ENCODE measurements around the gene IQCE. TPM values are rescaled to one million over a fixed set of nuclear protein-coding genes. Genes with fewer than 3 reads are reported as not detected.

Gene IQCE
- polyA plus RNA-seq, 3 donors = 1.8 to 8.4 (median 3.0) TPM

- no peak for TF ChIP-seq CTCF (IDR thresholded peaks at IDR 0.05)
- Histone ChIP-seq H3K36me3 (replicated peaks in 1 of 2; ENCODE audit: control insufficient read depth in 1 of 2, insufficient read depth in 2 of 2, low read length in 2 of 2) (peaks cover 74 to 86% of the 10 kb centered on the region in 2 donors), H2AFZ (ENCODE audit: insufficient read depth, low read depth, low read length, poor library complexity, severe bottlenecking) (no peak overlapping the region), H3K27ac (ENCODE audit: low read depth in 1 of 2, low read length in 2 of 2) (peak overlapping the region in 1 of 2 donors; percentile 2), H3K9ac (ENCODE audit: insufficient read depth, low read length, poor library complexity, severe bottlenecking) (no peak overlapping the region), H3K27me3 (ENCODE audit: control insufficient read depth in 2 of 2, insufficient read depth in 2 of 2, low read length in 2 of 2) (no peaks in the 10 kb centered on the region), H3K4me1 (ENCODE audit: control insufficient read depth in 1 of 2, insufficient read depth in 2 of 2, low read length in 2 of 2) (peaks cover 3 to 11% of the 10 kb centered on the region in 2 donors), H4K20me1 (ENCODE audit: insufficient read depth, low read length) (peaks cover 69% of the 10 kb centered on the region), H3K79me2 (ENCODE audit: insufficient read depth, low read length) (no peaks in the 10 kb centered on the region), H3K4me3 (replicated peaks in 1 of 3; ENCODE audit: low read depth in 2 of 3, low read length in 3 of 3) (no peak overlapping the region), H3K4me2 (replicated peaks; ENCODE audit: extremely low read depth, low read length, poor library complexity, severe bottlenecking) (no peak overlapping the region), H3K9me3 (replicated peaks in 1 of 2; ENCODE audit: control insufficient read depth in 1 of 2, insufficient read depth in 1 of 2, low read length in 2 of 2) (no peaks in the 10 kb centered on the region)
- DNase-seq = peak in 1 of 3 donors; percentile 4
- H3K9me3 Mint-ChIP-seq = no peaks in the 10 kb centered on the region
- 92% methylated on average over 18 of the region's 25 CpGs for WGBS (ENCODE audit: insufficient coverage)
- intact Hi-C loops (cut with micrococcal nuclease) = loop anchor here in 1 of 2 donors (5.0 kb wide), 1 partner anchor 105 kb away; no protein-coding TSS in a partner anchor
- peaks cover 15% of the 10 kb centered on the region for H3K4me1 Mint-ChIP-seq
- H3K27ac Mint-ChIP-seq = peak overlapping the region in 1 of 7 donors; percentile 25
- H3K36me3 Mint-ChIP-seq = peaks cover 31 to 97% of the 10 kb centered on the region in 2 donors
- H3K4me3 Mint-ChIP-seq = no peak overlapping the region
- peaks cover 0 to 6% (median 0%) of the 10 kb centered on the region in 3 donors for H3K27me3 Mint-ChIP-seq (ENCODE audit: low read depth in 3 of 3)
Observed at GRCh38 chr7:2542011-2542915, 16.5 kb upstream of the IQCE start.

GRCh38 chr7:2542916-2543871, 15.6 kb upstream of the IQCE start:
- peak in 1 of 3 donors; percentile 5 for DNase-seq
- no peaks in the 10 kb centered on the region for H3K9me3 ChIP-seq (replicated peaks in 1 of 2; ENCODE audit: control insufficient read depth in 1 of 2, insufficient read depth in 1 of 2, low read length in 2 of 2)
- no peak overlapping the region for H2AFZ ChIP-seq (ENCODE audit: insufficient read depth, low read depth, low read length, poor library complexity, severe bottlenecking)
- H3K36me3 ChIP-seq (replicated peaks in 1 of 2; ENCODE audit: control insufficient read depth in 1 of 2, insufficient read depth in 2 of 2, low read length in 2 of 2) = peaks cover 77 to 90% of the 10 kb centered on the region in 2 donors
- H3K27ac ChIP-seq (ENCODE audit: low read depth in 1 of 2, low read length in 2 of 2) = no peak overlapping the region
- no peak overlapping the region for H3K4me3 ChIP-seq (replicated peaks in 1 of 3; ENCODE audit: low read depth in 2 of 3, low read length in 3 of 3)
- peaks cover 4% of the 10 kb centered on the region for H3K79me2 ChIP-seq (ENCODE audit: insufficient read depth, low read length)
- peaks cover 15% of the 10 kb centered on the region for H3K4me1 Mint-ChIP-seq
- H3K4me1 ChIP-seq (ENCODE audit: control insufficient read depth in 1 of 2, insufficient read depth in 2 of 2, low read length in 2 of 2) = peaks cover 3 to 11% of the 10 kb centered on the region in 2 donors
- no peak overlapping the region for H3K4me3 Mint-ChIP-seq
- intact Hi-C loops (cut with micrococcal nuclease) = loop anchor here in 1 of 2 donors (5.0 kb wide), 1 partner anchor 104 kb away; no protein-coding TSS in a partner anchor
- H3K9ac ChIP-seq (ENCODE audit: insufficient read depth, low read length, poor library complexity, severe bottlenecking) = no peak overlapping the region
- no peaks in the 10 kb centered on the region for H3K27me3 ChIP-seq (ENCODE audit: control insufficient read depth in 2 of 2, insufficient read depth in 2 of 2, low read length in 2 of 2)
- H3K36me3 Mint-ChIP-seq = peaks cover 38 to 98% of the 10 kb centered on the region in 2 donors
- no peaks in the 10 kb centered on the region for H3K9me3 Mint-ChIP-seq
- 98% methylated on average over 53 of the region's 53 CpGs for WGBS (ENCODE audit: insufficient coverage)
- peaks cover 62% of the 10 kb centered on the region for H4K20me1 ChIP-seq (ENCODE audit: insufficient read depth, low read length)
- H3K4me2 ChIP-seq (replicated peaks; ENCODE audit: extremely low read depth, low read length, poor library complexity, severe bottlenecking) = no peak overlapping the region
- peaks cover 0 to 6% (median 0%) of the 10 kb centered on the region in 3 donors for H3K27me3 Mint-ChIP-seq (ENCODE audit: low read depth in 3 of 3)
- no peak for TF ChIP-seq CTCF (IDR thresholded peaks at IDR 0.05)
- H3K27ac Mint-ChIP-seq = peak overlapping the region in 3 of 7 donors; percentile 63 to 85 (median 63)

All from CD14-positive monocyte (primary cell).